GM12864 (cell line): Measurements from ENCODE around the gene STEAP1B.
"Not testable (repeated sequence)": the region's sequence is repeated elsewhere in the genome, so short reads cannot be mapped to it uniquely, and the experiment has no call there.

Experiments
- DNase-seq: peaks from one replicate; pipeline ENCODE4 v3.0.0-alpha.2; 2011; ENCODE audit warnings: low read depth
- H3K4me3 ChIP-seq: 2 replicates; pipeline ENCODE4 v1.5.1; 2011; ENCODE audit warnings: mild to moderate bottlenecking, low read depth, low read length, control low read depth
- CTCF ChIP-seq: IDR thresholded peaks from 2 replicates; pipeline ENCODE4 v1.5.1; 2011; ENCODE audit warnings: low read depth, mild to moderate bottlenecking, moderate library complexity, low read length, control low read depth, inconsistent platforms; ENCODE audit errors: missing control alignments

The STEAP1B gene

GRCh38 chr7:22442187-22442881 is 57.7 kb downstream of the STEAP1B start:
- DNase-seq, result no peak
- no peak overlapping the region for H3K4me3 ChIP-seq
- TF ChIP-seq CTCF, result no peak

GRCh38 chr7:22441157-22441556 is 58.8 kb downstream of the STEAP1B start:
- no peak for TF ChIP-seq CTCF

GRCh38 chr7:22438994-22439393 is 61.0 kb downstream of the STEAP1B start:
- no peak for DNase-seq
- no peak for TF ChIP-seq CTCF
- H3K4me3 ChIP-seq, result no peak overlapping the region

More at GRCh38 chr7:22441157-22441556, 58.8 kb downstream of the STEAP1B start:
- H3K4me3 ChIP-seq, result no peak overlapping the region
- no peak for DNase-seq

- not testable (repeated sequence) for H3K4me3 ChIP-seq, DNase-seq
Measured at GRCh38 chr7:22436552-22436951, 63.4 kb downstream of the STEAP1B start.

GRCh38 chr7:22435720-22436119 is 64.3 kb downstream of the STEAP1B start:
- no peak for DNase-seq
- no peak for TF ChIP-seq CTCF
- H3K4me3 ChIP-seq, result peak overlapping the region; percentile 15; the same call in 1 of the 2 replicates

- no peak for DNase-seq
- TF ChIP-seq CTCF, result no peak
- peak overlapping the region; percentile 15; the same call in 1 of the 2 replicates for H3K4me3 ChIP-seq
Measured at GRCh38 chr7:22435105-22435504, 64.9 kb downstream of the STEAP1B start.

- no peak for DNase-seq
- no peak for TF ChIP-seq CTCF
Measured at GRCh38 chr7:22433710-22434460, 66.1 kb downstream of the STEAP1B start.

GRCh38 chr7:22433165-22433700 is 66.8 kb downstream of the STEAP1B start:
- not testable (repeated sequence) for DNase-seq, H3K4me3 ChIP-seq

More at GRCh38 chr7:22433710-22434460, 66.1 kb downstream of the STEAP1B start:
- no peak overlapping the region for H3K4me3 ChIP-seq
